ENCODE measurements around the gene TRIM34.

GRCh38 chr11:5679811-5680210 lies 55.0 kb downstream of the TRIM34 start:
- no peak for TF ChIP-seq CTCF (conservative IDR thresholded peaks at IDR 0.05; ENCODE audit: low read length)
- no peak for TF ChIP-seq EZH2phosphoT487 (IDR thresholded peaks at IDR 0.05; ENCODE audit: borderline replicate concordance, low read depth, low read length)

Data from OCI-LY7 (cell line).